H1 (cell line): ENCODE results near the gene FANCE. TPM values are rescaled to one million over a fixed set of nuclear protein-coding genes. Genes with fewer than 3 reads are reported as not detected.
"Not testable (repeated sequence)": the region's sequence is repeated elsewhere in the genome, so short reads cannot be mapped to it uniquely, and the experiment has no call there.

Source experiments
- CTCF ChIA-PET: fragments of 300-600 bp; sonication (Branson Sonifier 250); formaldehyde crosslinking; loops from one replicate; lab custom pipeline; 2021; ENCODE audit not compliant: partially characterized antibody; lab: Charles Lee
- POLR2A ChIA-PET: fragments of 300-600 bp; sonication (Branson Sonifier 250); formaldehyde crosslinking; loops from one replicate; lab custom pipeline; 2021; ENCODE audit warnings: inconsistent platforms; ENCODE audit not compliant: partially characterized antibody; lab: Charles Lee
- DNase-seq, 2 experiments: peaks; one replicate each; pipeline versions ENCODE4 v3.0.0 to v3.0.0-alpha.2; 2010 to 2022; ENCODE audit warnings: low spot score in 2 of 2, low read depth in 1 of 2, mixed read lengths in 1 of 2
- FAIRE-seq: peaks from 2 replicates; lab custom pipeline; 2011; peaks lifted over from hg19 to GRCh38; lab: Jason Lieb, UNC
- H2AFZ ChIP-seq: 2 replicates; pipeline ENCODE4 v1.8.1; 2012; ENCODE audit warnings: low read length, inconsistent platforms
- H2AK5ac ChIP-seq: 2 replicates; pipeline ENCODE4 v1.6.1; 2013; ENCODE audit warnings: low read depth, low read length
- H2BK120ac ChIP-seq: replicated peaks from 2 replicates; pipeline ENCODE3; 2013; ENCODE audit warnings: low read depth, low read length, inconsistent platforms
- H2BK12ac ChIP-seq: 2 replicates; pipeline ENCODE4 v1.6.1; 2013; ENCODE audit warnings: low read depth, low read length
- H2BK15ac ChIP-seq: 2 replicates; pipeline ENCODE4 v1.6.1; 2013; ENCODE audit warnings: low read length
- H2BK20ac ChIP-seq: 2 replicates; pipeline ENCODE4 v1.6.1; 2013; ENCODE audit warnings: low read length
- H2BK5ac ChIP-seq: 2 replicates; pipeline ENCODE4 v1.6.1; 2013; ENCODE audit warnings: low read depth, low read length
- H3K14ac ChIP-seq: 2 replicates; pipeline ENCODE4 v1.6.1; 2013; ENCODE audit warnings: inconsistent platforms; ENCODE audit not compliant: insufficient read length
- H3K18ac ChIP-seq: 2 replicates; pipeline ENCODE4 v1.6.1; 2013; ENCODE audit warnings: low read length; ENCODE audit errors: extremely low read depth
- H3K23ac ChIP-seq: 2 replicates; pipeline ENCODE4 v1.6.1; 2013; ENCODE audit warnings: inconsistent platforms; ENCODE audit not compliant: insufficient read length
- H3K23me2 ChIP-seq: 2 replicates; pipeline ENCODE4 v1.6.1; 2013; ENCODE audit warnings: low read depth, low read length
- H3K27ac ChIP-seq: 2 replicates; pipeline ENCODE4 v1.6.1; 2011; ENCODE audit warnings: low read depth, low read length, inconsistent platforms
- H3K27me3 ChIP-seq, 4 experiments: replicated peaks in 1 of 4; 1 replicate in 1 of 4; 2 replicates in 3 of 4; pipeline versions ENCODE4 v1.6.1 to v1.8.1; 2011 to 2013; ENCODE audit warnings: low read length in 3 of 4, mild to moderate bottlenecking in 3 of 4, inconsistent platforms in 2 of 4, mixed read lengths in 2 of 4, moderate library complexity in 1 of 4; ENCODE audit not compliant: control insufficient read depth in 3 of 4, insufficient read depth in 3 of 4; ENCODE audit errors: extremely low read depth in 1 of 4
- H3K36me3 ChIP-seq, 4 experiments: 2 replicates each; pipeline versions ENCODE4 v1.6.1 to v1.8.1; 2011 to 2013; ENCODE audit warnings: mild to moderate bottlenecking in 4 of 4, low read length in 3 of 4, moderate library complexity in 2 of 4, control low read depth in 1 of 4, inconsistent platforms in 1 of 4; ENCODE audit not compliant: insufficient read depth in 4 of 4, control insufficient read depth in 2 of 4
- H3K4ac ChIP-seq: replicated peaks from 2 replicates; pipeline ENCODE3; 2013; ENCODE audit warnings: low read length, low read depth, mixed read lengths, inconsistent platforms; ENCODE audit not compliant: insufficient read length
- H3K4me1 ChIP-seq, 4 experiments: replicated peaks in 1 of 4; 1 replicate in 1 of 4; 2 replicates in 3 of 4; pipeline versions ENCODE4 v1.6.1 to v1.8.1; 2011 to 2013; ENCODE audit warnings: low read length in 3 of 4, inconsistent platforms in 2 of 4, mixed read lengths in 1 of 4; ENCODE audit not compliant: insufficient read depth in 4 of 4, control insufficient read depth in 3 of 4
- H3K4me2 ChIP-seq, 2 experiments: 2 replicates each; pipeline versions ENCODE4 v1.6.1 to v1.8.1; 2011 to 2013; ENCODE audit warnings: low read depth in 2 of 2, low read length in 2 of 2, control low read depth in 1 of 2, inconsistent platforms in 1 of 2, mild to moderate bottlenecking in 1 of 2; ENCODE audit not compliant: insufficient read depth in 1 of 2
- H3K4me3 ChIP-seq, 4 experiments: fragments of 200-600, 300-600 bp in 1 of 4; sonication (generic), shearing (Covaris generic), sonication (Bioruptor Twin) in 1 of 4; 2 replicates each; pipeline versions ENCODE4 v1.5.1 to v1.8.1; 2011 to 2016; ENCODE audit warnings: low read length in 4 of 4, low read depth in 3 of 4, control low read depth in 2 of 4, inconsistent platforms in 2 of 4, mild to moderate bottlenecking in 2 of 4, mixed read lengths in 1 of 4, moderate library complexity in 1 of 4; ENCODE audit not compliant: insufficient read depth in 2 of 4; ENCODE audit errors: extremely low read depth in 1 of 4
- H3K56ac ChIP-seq: replicated peaks from 2 replicates; pipeline ENCODE3; 2013; ENCODE audit warnings: low read depth, mild to moderate bottlenecking, mixed read lengths, low read length, inconsistent platforms; ENCODE audit not compliant: insufficient read length
- H3K79me1 ChIP-seq: 2 replicates; pipeline ENCODE4 v1.6.1; 2013; ENCODE audit warnings: low read depth, low read length, control low read depth
- H3K79me2 ChIP-seq, 2 experiments: 2 replicates each; pipeline versions ENCODE4 v1.6.1 to v1.8.1; 2012 to 2013; ENCODE audit warnings: low read length in 2 of 2, mild to moderate bottlenecking in 2 of 2, inconsistent platforms in 1 of 2; ENCODE audit not compliant: insufficient read depth in 2 of 2, control insufficient read depth in 1 of 2
- H3K9ac ChIP-seq, 4 experiments: replicated peaks in 1 of 4; 1 replicate in 1 of 4; 2 replicates in 3 of 4; pipeline versions ENCODE4 v1.6.1 to v1.8.1; 2011 to 2013; ENCODE audit warnings: low read depth in 3 of 4, low read length in 3 of 4, control low read depth in 2 of 4, mild to moderate bottlenecking in 2 of 4, moderate library complexity in 2 of 4, inconsistent platforms in 1 of 4; ENCODE audit errors: extremely low read depth in 1 of 4
- H3K9me3 ChIP-seq, 2 experiments: 2 replicates each; pipeline versions ENCODE4 v1.6.1 to v1.8.1; 2012 to 2013; ENCODE audit warnings: mild to moderate bottlenecking in 2 of 2, moderate library complexity in 2 of 2, control low read depth in 1 of 2, inconsistent platforms in 1 of 2, low read depth in 1 of 2, low read length in 1 of 2, mixed read lengths in 1 of 2; ENCODE audit not compliant: insufficient read depth in 2 of 2
- H4K20me1 ChIP-seq, 2 experiments: replicated peaks in 1 of 2; 2 replicates each; pipeline versions ENCODE3 to v1.8.1; 2011 to 2013; ENCODE audit warnings: inconsistent platforms in 2 of 2, low read length in 2 of 2, mild to moderate bottlenecking in 1 of 2; ENCODE audit not compliant: insufficient read depth in 2 of 2, control insufficient read depth in 1 of 2
- H4K5ac ChIP-seq: 2 replicates; pipeline ENCODE4 v1.6.1; 2013; ENCODE audit warnings: low read length, low read depth, mixed read lengths, inconsistent platforms; ENCODE audit not compliant: insufficient read length
- H4K8ac ChIP-seq: 2 replicates; pipeline ENCODE4 v1.8.0; 2013; ENCODE audit warnings: mild to moderate bottlenecking, moderate library complexity, low read length, inconsistent platforms; ENCODE audit not compliant: insufficient read depth; ENCODE audit errors: extremely low read depth
- H4K91ac ChIP-seq: replicated peaks from 2 replicates; pipeline ENCODE3; 2013; ENCODE audit warnings: low read length, mixed read lengths, inconsistent platforms; ENCODE audit not compliant: insufficient read length
- RAD21 ChIP-seq, 2 experiments: IDR thresholded peaks in 1 of 2; conservative IDR thresholded peaks in 1 of 2; 2 replicates each; pipeline ENCODE4 v1.6.1; 2011; ENCODE audit warnings: low read depth in 2 of 2, low read length in 2 of 2, improper control_type of control experiment in 1 of 2, inconsistent platforms in 1 of 2, mild to moderate bottlenecking in 1 of 2, moderate library complexity in 1 of 2
- WGBS, 2 experiments: shearing (Covaris generic) in 1 of 2; methylation state at CpG; one replicate each; pipeline versions ENCODE4 v1.1.6 to v1.1.7; 2013 to 2015; ENCODE audit warnings: low lambda C conversion rate in 2 of 2, mixed read lengths in 2 of 2, inconsistent platforms in 1 of 2, low coverage in 1 of 2, missing lambda C conversion rate in 1 of 2; ENCODE audit not compliant: insufficient replicate concordance in 2 of 2, insufficient coverage in 1 of 2, insufficient read length in 1 of 2; ENCODE audit errors: extremely low coverage in 1 of 2, missing lambda C conversion rate in 1 of 2; 5-methylcytosine and 5-hydroxymethylcytosine counted together
- polyA plus RNA-seq, 7 experiments: library from polyadenylated mRNA; depleted of rRNA in 3 of 7; stranded (reverse) in 5 of 7; unstranded in 2 of 7; fragments of >200 nt in 5 of 7; fragments of 200-250 nt in 2 of 7; gene quantifications; 1 replicate in 5 of 7; 2 replicates in 1 of 7; 4 replicates in 1 of 7; pipeline versions ENCODE4 v1.2.1 to v1.2.3, GENCODE V29; 2011 to 2013; ENCODE audit warnings: missing spikeins in 2 of 7, mixed read lengths in 2 of 7
- total RNA-seq: library from RNA; stranded (reverse); fragmentation: NEBNext Ultra II Directional; extraction: Animal tissue kit (Norgen Biotek cat#: 25700); gene quantifications from 2 replicates; pipeline ENCODE4 v1.2.1, GENCODE V29; 2021
- TF ChIP-seq, protein P1 (sequence below), 3 experiments: IDR thresholded peaks; 1 replicate in 2 of 3; 2 replicates in 1 of 3; pipeline versions ENCODE4 v1.5.1 to v1.6.1; 2011; ENCODE audit warnings: low read length in 3 of 3, mild to moderate bottlenecking in 3 of 3, inconsistent platforms in 2 of 3, low read depth in 1 of 3, moderate library complexity in 1 of 3; ENCODE audit not compliant: insufficient read depth in 1 of 3; ENCODE audit errors: control extremely low read depth in 1 of 3

The FANCE gene
- total and polyA plus RNA-seq, 2 of the 8 experiments (the other 6 are each of a cell fraction or from before 2014, with no cell fraction given): 16.1 to 17.0 TPM

DNA sequence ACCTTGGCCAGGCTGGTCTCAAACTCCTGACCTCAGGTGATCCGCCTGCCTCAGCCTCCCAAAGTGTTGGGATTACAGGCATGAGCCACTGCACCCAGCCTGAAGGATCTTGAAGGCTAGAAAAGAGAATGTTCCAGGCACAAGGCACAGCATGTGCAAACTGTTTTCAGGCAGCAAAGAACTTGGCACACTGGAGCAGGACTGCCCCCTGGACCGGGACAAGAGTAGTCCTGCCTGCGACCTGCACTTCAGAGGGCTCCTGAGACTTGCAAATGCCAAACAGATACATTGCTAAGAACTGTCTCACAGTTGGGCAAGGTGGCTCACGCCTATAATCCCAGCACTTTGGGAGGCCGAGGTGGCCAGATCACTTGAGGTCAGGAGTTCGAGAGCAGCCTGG, 63.8 kb downstream of the FANCE start:
- not testable (repeated sequence) for FAIRE-seq, H2AK5ac ChIP-seq, H2BK20ac ChIP-seq, H3K4me2 ChIP-seq, H4K20me1 ChIP-seq, H3K4me3 ChIP-seq, H3K14ac ChIP-seq, H3K36me3 ChIP-seq, H3K23me2 ChIP-seq, H3K4ac ChIP-seq, H3K9me3 ChIP-seq, H2BK15ac ChIP-seq, H2BK5ac ChIP-seq, H2BK12ac ChIP-seq, H3K18ac ChIP-seq, H2BK120ac ChIP-seq, H4K5ac ChIP-seq, H4K91ac ChIP-seq, H3K23ac ChIP-seq, H3K79me2 ChIP-seq, DNase-seq, H3K79me1 ChIP-seq, H2AFZ ChIP-seq, H3K27ac ChIP-seq, H4K8ac ChIP-seq, H3K9ac ChIP-seq, H3K56ac ChIP-seq, H3K27me3 ChIP-seq
- TF ChIP-seq RAD21 (IDR thresholded peaks at IDR 0.05 in 1 of 2, conservative IDR thresholded peaks at IDR 0.05 in 1 of 2; ENCODE audit: low read depth in 2 of 2, low read length in 2 of 2): peak; percentile 32 to 56; a peak in 3 of 4 replicates
- TF ChIP-seq, protein P1, sequence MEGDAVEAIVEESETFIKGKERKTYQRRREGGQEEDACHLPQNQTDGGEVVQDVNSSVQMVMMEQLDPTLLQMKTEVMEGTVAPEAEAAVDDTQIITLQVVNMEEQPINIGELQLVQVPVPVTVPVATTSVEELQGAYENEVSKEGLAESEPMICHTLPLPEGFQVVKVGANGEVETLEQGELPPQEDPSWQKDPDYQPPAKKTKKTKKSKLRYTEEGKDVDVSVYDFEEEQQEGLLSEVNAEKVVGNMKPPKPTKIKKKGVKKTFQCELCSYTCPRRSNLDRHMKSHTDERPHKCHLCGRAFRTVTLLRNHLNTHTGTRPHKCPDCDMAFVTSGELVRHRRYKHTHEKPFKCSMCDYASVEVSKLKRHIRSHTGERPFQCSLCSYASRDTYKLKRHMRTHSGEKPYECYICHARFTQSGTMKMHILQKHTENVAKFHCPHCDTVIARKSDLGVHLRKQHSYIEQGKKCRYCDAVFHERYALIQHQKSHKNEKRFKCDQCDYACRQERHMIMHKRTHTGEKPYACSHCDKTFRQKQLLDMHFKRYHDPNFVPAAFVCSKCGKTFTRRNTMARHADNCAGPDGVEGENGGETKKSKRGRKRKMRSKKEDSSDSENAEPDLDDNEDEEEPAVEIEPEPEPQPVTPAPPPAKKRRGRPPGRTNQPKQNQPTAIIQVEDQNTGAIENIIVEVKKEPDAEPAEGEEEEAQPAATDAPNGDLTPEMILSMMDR (IDR thresholded peaks at IDR 0.05; ENCODE audit: control extremely low read depth in 1 of 3, insufficient read depth in 1 of 3, low read depth in 1 of 3, low read length in 3 of 3): peak in 2 of 3 experiments; percentile 30 to 34; a peak in 2 of 4 replicates
- POLR2A ChIA-PET: interaction anchor here (1.2 to 1.6 kb wide), 5 partner anchors 11 to 42 kb away, joined by 4 to 8 read pairs (median 6); no protein-coding TSS in a partner anchor
- peaks cover 0 to 24% (median 17%) of the 10 kb centered on the region in 4 experiments; a peak in 6 of 7 replicates for H3K4me1 ChIP-seq
- CTCF ChIA-PET: interaction anchor here (0.7 to 32.2 kb wide), 11 partner anchors 8 to 673 kb away, joined by 3 to 521 read pairs (median 3); no protein-coding TSS in a partner anchor
- WGBS, 2 experiments: 83% methylated on average over 6 of the region's 6 CpGs; no CpG with 5 or more reads in 1 of the 2 experiments
